GM04503 (cell line): ENCODE data around the gene PNLIPRP3.
"Not testable (repeated sequence)": the region's sequence is repeated elsewhere in the genome, so short reads cannot be mapped to it uniquely, and the experiment has no call there.

ENCODE experiments used
- DNase-seq: peaks from one replicate; pipeline ENCODE4 v3.0.0-alpha.2; 2012; ENCODE audit warnings: low read depth

The PNLIPRP3 gene

GRCh38 chr10:116427671-116428070 is at the start of gene PNLIPRP3:
PNLIPRP3 (plus strand) TSS chr10:116427847; CDS start chr10:116428013, 166 bp downstream.
- DNase-seq, result no peak

- DNase-seq, result no peak
Measured at GRCh38 chr10:116382290-116382689, 45.4 kb upstream of the PNLIPRP3 start.

DNA sequence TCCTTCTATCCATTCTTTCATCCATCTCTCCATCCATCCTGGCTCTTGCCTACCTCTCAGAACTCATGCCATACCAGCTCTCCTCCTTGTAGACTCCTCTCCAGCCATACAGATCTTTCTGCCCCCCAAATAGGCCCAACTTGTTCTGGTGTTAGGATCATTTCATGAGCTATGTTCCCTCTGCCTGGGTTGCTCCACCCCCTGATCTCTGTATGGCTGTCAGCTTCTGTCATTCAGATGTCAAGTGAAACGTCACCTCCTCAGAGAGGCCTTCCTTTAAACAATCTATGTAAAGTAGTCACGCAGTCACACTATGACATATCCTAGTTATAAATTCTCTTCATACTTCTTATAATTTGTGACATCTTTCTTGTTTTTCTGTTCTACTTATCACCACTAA is 42.3 kb upstream of the PNLIPRP3 start:
- DNase-seq, result no peak

- no peak for DNase-seq
Measured at GRCh38 chr10:116385994-116386809, 41.4 kb upstream of the PNLIPRP3 start.

- DNase-seq, result not testable (repeated sequence)
Measured at GRCh38 chr10:116393246-116393831, 34.3 kb upstream of the PNLIPRP3 start.

GRCh38 chr10:116395223-116395985 is 32.2 kb upstream of the PNLIPRP3 start:
- no peak for DNase-seq

DNA sequence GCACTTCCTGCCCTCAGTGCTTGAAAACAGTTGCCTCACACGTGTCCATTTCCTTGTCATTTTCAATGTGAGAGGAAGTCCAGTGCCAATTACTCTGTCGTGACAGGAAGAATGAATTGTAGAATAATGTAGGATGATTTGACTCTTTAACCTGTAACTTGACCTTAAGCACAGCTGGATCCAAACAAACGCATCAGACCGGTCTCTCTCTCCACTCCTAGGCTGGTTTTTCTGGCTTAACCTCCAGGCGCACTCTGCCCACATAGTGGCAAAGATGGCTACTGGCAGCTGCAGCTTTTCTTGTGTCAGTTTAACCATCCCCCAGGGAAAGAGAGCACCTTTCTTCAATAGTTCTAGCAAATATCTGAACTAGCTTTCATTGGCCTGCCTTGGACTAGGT is 29.4 kb upstream of the PNLIPRP3 start:
- no peak for DNase-seq

GRCh38 chr10:116402858-116403257 is 24.8 kb upstream of the PNLIPRP3 start:
- DNase-seq, result no peak

DNA sequence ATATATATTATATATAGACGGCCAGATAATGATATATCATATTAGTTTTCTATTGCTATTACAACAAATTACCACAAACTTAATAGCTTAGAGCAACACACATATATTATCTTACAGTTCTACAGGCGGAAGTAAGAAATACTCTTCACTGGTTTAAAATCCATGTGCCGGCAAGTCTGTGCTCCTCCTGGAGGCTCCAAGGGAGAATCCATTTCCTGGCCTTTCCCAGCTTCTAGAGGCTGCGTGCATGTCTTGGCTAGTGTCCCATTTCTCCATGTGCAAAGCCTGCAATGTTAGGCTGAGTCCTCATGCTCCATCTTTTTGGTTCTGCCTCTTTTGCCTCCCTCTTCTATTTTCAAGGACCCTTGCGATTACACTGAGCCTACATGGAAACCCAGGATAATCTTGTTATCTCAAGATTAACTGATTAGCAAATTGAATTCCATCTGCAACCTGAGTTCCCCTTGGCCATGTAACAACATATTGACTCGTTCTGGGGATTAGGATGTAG is 23.9 kb upstream of the PNLIPRP3 start:
- DNase-seq, result no peak

DNA sequence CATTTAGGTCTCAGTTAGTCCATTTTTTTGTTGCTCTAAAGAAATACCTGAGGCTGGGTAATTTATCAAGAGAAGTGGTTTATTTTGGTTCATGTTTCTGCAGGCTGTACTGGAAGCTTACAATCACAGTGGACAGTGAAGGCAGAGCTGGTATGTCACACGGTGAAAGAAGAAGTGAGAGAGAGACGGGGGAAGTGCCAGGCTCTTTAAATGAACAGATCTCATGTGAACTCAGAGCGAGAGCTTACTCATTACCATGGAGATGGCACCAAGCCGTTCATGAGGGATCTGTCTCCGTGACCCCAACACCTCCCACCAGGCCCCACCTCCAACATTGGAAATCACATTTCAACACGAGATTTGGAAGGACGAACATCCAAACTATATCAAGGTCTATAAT is 18.9 kb upstream of the PNLIPRP3 start:
- DNase-seq, result no peak

GRCh38 chr10:116410351-116410750 is 17.3 kb upstream of the PNLIPRP3 start:
- no peak for DNase-seq

GRCh38 chr10:116417821-116418220 is 9.8 kb upstream of the PNLIPRP3 start:
- no peak for DNase-seq

DNA sequence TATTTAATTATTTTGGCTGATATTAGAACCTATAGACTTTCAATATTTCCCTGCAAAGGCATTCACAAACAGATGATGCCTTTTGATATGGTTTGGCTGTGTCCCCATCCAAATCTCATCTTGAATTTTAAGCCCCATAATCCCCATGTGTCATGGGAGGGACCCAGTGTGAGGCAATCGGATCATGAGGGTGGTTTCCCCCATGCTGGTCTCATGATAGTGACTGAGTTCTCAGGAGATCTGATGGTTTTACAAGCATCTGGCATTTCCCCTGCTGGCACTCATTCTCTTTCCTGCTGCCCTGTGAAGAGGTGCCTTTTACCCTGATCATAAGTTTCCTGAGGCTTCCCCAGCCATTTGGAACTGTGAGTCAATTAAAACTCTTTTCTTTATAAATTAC is 9.3 kb upstream of the PNLIPRP3 start:
- DNase-seq, result no peak

DNA sequence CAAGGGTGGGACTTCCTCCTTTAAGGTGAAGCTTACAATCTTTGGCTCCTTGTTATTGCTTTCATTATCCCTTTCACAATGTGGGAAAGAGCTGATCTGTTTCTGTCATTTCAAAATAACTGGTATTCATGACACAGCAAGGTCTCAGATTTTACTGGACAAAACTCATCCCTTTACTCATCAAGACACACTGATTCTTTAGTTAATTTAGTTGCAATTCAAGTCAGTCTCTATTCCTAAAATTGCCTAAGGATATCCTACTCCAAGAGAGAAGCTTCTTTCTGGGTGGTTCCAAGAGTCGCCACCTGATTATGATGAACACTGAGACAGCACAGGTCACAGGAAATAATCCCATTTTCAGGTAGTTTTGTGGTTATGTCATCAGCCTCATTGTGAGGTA is 5.8 kb upstream of the PNLIPRP3 start:
- no peak for DNase-seq

DNA sequence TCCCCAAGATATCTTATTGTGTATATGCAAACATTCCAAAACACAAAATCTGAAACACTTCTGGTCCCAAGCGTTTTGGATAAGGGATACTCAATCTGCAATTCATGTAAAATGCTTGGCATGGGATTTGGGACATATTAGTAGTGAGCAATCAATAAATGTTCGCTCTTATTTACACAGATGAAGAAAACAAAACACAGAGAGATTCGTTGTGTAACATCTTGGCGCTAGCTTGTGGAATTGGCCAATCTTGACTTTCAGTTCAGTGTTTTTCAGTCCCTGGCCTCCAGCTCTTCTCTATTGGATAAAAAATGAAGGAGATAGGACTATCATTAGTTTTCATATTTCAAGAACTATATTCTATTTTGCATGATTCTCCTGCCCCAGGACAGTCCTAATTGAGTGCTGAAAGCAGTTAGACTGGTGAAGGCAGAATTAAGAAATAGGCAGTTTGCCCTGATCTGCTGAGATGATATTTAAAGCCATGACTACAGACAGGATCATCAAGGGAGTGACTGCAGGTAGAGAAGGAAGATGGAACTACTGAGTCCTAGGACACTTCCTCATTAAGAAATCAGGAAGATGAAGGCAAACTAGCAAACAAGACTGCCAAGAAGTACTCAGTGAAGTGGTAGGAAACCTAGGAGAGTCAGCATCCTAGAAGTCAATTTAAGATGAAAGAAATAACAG is 1.8 kb downstream of the PNLIPRP3 start:
- no peak for DNase-seq

- no peak for DNase-seq
Measured at GRCh38 chr10:116430288-116430687, 2.6 kb downstream of the PNLIPRP3 start.

DNA sequence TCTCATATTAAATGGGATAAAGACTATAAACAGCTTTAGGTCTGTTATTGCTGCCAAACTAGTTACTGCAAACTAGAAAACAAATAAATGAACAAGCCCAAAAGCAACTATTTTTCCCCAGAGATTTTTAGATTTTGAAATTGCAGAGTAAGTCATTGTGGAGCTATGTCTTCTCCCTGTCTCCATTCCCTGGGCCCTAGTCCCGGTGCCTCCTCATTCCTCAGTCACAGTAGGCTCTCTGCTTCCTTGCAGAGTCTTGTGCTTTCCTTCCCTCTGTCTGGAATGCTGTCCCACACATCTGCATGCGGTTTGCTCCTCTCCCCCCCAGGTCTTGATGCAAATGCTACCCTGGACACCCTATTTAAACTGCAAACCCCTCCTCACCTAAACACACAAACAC is 4.0 kb downstream of the PNLIPRP3 start:
- no peak for DNase-seq

- no peak for DNase-seq
Measured at GRCh38 chr10:116437076-116437692, 9.5 kb downstream of the PNLIPRP3 start.

DNA sequence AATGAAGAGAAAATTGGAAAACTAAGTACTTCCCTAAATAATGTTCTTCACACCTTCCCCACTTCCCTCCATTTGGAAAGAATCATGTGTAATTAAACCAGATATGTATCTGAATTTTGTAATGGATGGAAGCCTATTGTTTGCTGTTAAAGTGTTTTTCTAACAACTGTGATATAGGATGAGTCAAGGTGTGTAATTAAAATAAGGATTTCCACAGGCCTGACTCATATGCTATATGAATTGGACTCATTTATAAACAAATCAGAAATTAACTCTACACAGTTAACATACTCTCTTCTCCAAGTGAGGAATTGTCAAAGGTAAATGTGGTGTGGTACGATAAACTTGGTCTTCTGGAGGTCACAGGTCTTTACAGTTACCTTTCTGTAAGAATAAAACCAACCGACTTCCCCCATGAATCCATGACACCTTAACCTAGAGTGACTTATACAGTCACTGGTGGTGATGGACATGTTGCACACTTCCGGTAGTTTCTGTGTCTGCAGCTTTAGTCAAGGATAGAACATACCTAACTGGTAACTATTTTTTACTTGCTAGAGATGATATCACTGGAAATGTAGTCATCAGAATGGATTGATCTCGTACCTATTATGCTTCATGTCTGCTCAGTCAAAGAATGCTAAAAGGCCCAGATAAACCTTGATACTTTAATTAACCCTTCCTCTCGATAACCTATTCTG is 12.8 kb downstream of the PNLIPRP3 start:
- no peak for DNase-seq

- DNase-seq, result no peak
Measured at GRCh38 chr10:116444527-116445142, 17.0 kb downstream of the PNLIPRP3 start.

GRCh38 chr10:116450861-116451260 is 23.2 kb downstream of the PNLIPRP3 start:
- no peak for DNase-seq
